Superior temporal gyrus (tissue), 1 donor: Measurements from ENCODE around the gene NUDCD3.

Source experiments
- DNase-seq: peaks from one replicate; pipeline ENCODE4 v3.0.0-alpha.2; 2016; ENCODE audit errors: extremely low spot score

Gene NUDCD3

DNA sequence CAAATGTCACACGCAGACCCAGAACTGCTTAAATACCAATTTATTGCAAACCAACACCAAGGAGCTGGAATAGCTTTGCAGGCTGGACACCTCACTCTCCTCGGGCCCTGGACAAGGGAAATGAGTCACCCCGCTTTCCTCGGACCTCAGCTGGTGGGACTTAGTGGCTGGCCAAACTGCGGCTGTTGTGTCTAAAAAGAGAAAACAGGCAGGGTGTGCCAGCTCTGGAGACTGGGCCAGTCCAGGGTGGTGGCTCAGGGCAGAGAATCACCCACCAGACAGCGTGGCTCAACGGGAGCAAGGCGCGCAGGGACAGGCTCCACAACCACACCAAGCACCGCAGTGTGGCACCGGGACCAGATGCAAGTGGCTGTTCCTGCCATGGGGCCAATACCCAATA lies 106.9 kb downstream of the NUDCD3 start:
- no peak for DNase-seq

DNA sequence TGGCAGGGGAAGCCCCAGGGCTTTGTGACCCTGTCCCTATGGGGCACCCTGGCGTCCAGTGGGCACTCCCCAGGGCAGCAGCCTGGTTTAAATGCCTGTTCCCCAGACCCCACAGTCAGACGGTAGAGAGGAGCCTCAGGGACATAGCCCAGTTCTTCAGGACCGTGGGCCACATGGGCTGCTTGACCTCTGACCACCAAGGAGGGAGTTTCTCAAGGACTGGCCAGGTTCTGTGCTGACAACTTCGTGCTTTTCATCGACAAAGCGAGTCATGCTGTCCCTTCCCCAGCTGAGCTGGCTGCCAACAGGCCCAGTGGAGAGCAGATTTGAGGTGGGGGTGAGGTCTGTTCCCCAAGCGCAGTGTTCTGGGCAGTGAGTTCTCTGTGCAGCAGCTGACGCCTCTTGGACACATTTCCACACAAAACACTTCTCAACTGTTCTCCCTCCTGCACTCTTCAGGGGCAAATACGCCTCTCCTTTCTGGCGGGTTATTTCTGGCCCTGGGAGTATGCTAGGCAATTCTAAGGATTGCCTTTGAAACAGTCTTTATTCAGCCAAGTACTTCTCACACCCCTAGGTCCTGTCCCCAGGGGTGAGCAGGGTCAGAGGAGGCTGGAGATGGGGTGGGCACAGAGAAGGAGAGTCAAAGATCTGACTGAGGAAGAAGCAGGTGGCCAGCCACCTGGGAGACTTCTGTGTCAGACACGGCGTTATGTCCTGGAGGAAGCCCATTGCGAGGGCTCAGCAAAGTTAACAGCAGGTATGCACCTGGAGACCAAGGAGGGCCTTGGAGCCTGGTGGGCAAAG lies 107.8 kb downstream of the NUDCD3 start:
- DNase-seq, result peak; percentile 61

DNA sequence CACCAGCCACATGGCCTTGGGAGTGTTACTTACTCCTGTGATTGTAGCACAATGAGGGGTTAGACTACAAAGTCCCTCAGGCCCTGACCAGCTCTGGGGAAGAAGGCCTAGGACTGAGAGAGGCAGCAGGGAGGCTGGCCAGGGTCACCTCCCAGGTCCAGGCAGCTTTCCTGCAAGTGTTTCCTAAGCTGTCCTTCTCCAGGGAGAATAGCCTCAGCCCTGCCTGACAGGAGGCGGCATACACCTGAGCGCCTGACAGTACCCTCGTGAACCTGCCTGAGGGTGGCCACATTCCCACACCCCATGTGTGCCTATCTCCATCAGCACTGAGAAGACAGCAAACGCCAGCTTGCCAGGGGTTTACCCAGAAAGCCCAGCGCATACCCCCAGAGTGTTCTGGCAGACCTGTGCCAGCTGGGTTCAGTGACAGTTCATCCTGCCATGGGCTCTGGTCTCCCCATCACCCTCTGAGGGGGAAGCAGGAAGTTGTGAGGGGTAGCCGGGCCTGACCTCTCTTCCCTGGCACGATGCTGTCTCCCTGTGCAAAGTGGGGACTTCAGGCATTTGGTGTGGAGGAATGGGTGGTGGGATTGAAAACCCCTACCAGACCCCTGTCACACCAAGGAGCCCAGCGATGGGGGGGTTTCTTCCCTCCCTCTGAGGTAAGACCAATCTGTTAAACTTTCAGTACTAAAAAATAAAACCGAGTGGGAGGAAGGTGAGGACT lies 108.8 kb downstream of the NUDCD3 start:
- DNase-seq, result no peak

DNA sequence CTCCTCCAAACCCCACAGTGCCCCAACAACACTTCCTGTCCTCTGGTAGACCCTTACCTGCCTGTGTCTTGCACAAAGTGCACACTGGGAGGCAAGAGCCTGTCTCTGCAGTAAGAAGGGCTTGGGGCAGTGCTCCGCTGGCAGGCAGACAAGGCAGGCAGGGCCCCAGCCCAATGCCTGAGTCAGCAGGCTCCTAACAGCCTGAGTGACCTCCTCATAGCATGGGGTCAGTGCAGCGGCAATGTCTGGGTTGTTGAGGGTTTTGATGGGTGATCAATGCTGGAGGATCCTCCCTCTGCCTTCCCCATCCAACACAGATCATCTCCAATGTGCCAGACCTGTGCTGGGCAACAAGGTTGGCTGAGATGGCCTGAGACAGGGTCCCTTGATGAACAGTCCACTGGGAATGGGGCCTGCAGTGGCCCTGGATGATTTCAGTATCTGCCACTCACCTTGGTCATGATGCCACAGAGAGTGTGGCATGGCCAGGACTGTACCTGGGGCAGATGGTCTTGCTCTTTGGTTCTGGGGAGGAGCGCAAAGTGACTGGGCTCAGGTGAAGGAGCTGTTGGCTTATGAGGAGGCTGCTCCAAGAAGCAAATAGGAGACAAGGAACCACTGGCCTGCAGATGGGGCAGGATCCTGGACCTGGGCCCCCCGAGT lies 109.5 kb downstream of the NUDCD3 start:
- no peak for DNase-seq

GRCh38 chr7:44380189-44380830 lies 110.1 kb downstream of the NUDCD3 start:
- no peak for DNase-seq

DNA sequence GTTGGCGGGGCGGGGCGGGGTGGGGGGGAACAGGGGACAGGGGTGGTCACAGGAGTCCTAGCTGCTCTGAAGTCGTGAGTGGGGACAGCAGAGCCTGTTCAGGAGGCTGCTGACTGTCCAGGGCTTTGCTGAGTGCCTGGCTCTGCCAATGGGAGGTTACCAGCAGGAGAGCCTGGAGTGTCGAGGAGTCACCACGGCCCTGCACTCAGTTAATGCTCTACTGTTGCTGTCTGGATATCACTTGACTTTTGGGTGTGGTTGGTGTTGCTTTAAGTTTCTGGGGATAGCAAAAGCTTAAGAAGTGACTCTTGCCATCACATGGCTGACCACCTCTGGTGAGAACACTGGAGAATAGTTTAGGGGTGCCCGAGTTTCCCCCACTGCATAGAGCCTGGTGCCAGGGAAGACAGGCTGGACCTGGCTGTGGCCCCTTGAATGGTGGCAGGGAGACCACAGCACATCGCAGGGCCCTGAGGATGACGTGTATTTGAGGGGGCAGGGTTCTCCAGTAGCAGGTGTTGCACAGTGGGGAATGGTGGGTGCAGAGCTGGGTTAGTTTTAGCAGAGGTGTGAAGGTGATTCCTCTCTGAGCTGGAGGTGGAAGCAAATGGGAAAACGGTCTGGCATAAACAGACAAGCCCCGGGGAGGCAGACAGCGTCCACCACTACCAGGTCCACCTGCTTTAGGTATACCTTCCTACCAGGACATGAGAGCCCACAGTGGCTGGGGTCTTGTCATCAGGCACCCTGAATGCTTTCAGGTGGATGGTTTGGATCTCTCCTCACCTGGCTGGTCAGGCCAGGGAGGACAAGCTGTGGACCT lies 110.9 kb downstream of the NUDCD3 start:
- no peak for DNase-seq

GRCh38 chr7:44378744-44379143 lies 111.7 kb downstream of the NUDCD3 start:
- no peak for DNase-seq

GRCh38 chr7:44377681-44378421 lies 112.6 kb downstream of the NUDCD3 start:
- DNase-seq, result peak; percentile 6

DNA sequence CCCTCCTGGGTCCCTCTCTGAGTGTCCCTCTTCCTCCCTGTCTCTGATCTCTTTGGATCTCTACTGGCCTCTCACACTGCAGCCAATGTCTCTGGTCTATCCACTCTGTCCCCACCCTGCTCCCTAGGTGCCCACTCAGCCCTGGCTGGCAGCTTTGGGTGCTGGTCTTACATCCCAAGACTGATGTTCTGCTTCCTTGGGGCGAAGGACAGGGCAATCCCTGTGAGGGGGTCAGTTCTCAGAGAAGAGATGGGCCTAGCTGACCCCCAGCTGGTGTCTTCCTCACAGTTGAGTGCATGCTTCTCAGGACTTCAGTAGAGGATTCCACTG lies 113.4 kb downstream of the NUDCD3 start:
- DNase-seq, result no peak

DNA sequence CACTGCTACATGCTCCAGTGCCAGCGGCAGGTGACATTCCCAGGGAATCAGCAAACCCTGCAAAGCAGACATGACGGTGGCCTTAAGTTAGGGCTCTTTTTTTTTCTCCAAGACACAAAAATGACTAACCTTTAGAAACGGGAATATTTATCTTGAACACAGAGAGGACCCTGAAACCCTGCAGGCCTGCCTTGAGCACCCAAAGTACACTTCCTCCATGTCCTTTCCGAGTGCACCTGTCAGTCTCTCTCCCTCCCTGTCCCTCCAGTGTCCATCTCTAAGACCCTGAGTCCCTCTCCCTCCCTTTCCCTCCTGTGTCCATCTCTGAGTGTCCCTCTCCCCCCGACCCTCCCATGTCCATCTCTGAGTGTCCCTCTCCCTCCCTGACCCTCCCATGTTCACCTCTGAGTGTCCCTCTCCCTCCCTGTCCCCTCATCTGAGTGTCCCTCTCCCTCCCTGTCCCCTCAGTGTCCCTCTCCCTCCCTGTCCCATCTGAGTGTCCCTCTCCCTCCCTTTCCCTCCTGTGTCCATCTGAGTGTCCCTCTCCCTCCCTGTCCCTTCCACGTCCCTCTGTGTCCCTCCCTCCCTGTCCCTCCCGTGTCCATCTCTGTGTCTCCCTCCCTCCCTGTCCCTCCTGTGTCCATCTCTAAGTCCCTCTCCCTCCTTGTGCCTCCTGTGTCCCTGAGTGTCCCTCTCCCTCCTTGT lies 113.9 kb downstream of the NUDCD3 start:
- DNase-seq, result peak; percentile 5

GRCh38 chr7:44375926-44376342 lies 114.5 kb downstream of the NUDCD3 start:
- no peak for DNase-seq

GRCh38 chr7:44375236-44375699 lies 115.2 kb downstream of the NUDCD3 start:
- DNase-seq, result peak; percentile 7

DNA sequence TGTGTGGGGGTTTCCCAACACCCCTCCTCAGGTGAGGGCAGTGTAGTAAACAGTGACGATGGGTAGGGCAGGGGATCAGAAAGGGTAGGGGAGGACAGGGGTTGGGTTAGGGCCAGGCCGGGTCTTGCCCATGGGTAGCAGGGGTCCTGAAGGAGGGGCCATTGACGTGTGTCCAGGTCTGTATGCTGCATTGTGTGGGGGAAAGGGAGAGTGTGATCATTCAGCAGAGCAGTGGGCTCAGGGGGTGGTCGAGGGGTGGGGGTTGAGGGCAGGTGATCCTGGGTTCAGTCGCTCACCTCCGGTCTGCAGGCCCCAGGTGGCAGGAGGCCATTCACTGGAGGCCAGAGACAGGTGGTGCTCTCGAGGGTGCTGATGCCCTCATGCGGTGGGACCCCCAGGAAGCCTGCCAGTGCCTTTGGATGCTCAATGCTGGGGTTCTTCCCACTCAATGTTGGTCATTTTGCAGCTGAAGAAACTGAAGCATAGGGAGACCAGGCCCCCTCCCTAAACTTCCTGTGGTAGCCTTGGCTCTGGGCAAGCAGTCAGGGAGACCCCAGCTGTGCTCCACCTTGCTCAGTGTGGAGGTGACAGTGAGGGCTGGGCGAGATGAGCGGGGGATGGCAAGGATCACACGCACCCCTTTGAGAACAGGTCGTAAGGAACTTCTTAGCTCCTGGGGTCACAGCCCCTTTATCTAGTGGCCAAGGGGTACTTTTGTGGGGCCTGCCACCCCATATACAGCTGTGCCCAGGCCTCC lies 116.3 kb downstream of the NUDCD3 start:
- no peak for DNase-seq

- DNase-seq, result no peak
Measured at GRCh38 chr7:44373418-44373740, 117.1 kb downstream of the NUDCD3 start.

GRCh38 chr7:44372560-44373417 lies 117.7 kb downstream of the NUDCD3 start:
- peak; percentile 4 for DNase-seq

- DNase-seq, result no peak
Measured at GRCh38 chr7:44368885-44369284, 121.6 kb downstream of the NUDCD3 start.

DNA sequence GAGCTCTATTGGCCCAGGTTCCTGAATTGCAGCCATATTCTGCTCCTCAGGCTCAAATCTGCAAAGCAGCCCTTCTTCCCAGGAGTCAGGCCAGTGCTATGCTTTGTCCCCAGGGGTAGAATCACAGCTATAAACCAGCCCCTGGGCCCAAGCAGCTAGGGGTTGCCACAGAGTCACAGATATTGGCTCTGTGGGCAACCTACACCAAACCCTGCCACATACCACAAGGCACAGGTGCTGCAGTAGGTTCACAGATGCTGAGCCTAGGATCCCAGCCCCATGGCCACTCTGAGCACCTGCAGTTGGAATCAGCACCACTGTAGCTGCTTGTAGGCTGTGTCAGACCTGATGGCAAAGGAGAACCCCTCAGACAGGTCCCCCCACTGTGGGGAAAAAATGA lies 122.0 kb downstream of the NUDCD3 start:
- no peak for DNase-seq

GRCh38 chr7:44367475-44368043 lies 122.9 kb downstream of the NUDCD3 start:
- no peak for DNase-seq
